GM15510 (cell line): ENCODE data around the gene IDH3B.
A peak's percentile ranks its signal among the peaks of the same experiment; 100 is the strongest.

Experiments
- POLR2A ChIP-seq: IDR thresholded peaks from 3 replicates; pipeline ENCODE4 v1.6.1; 2011; ENCODE audit warnings: borderline replicate concordance; ENCODE audit not compliant: insufficient read length; ENCODE audit errors: extremely low read depth

The IDH3B gene

GRCh38 chr20:2663887-2664719 is at the start of gene IDH3B:
TSS of gene IDH3B (minus strand) at chr20:2664216. CDS start at chr20:2664188, 28 bp downstream.
- TF ChIP-seq POLR2A = peak; percentile 84

GRCh38 chr20:2713285-2713684 is 49.3 kb upstream of the IDH3B start:
- no peak for TF ChIP-seq POLR2A

- no peak for TF ChIP-seq POLR2A
Measured at GRCh38 chr20:2709205-2709981, 45.4 kb upstream of the IDH3B start.

- no peak for TF ChIP-seq POLR2A
Measured at GRCh38 chr20:2708665-2709064, 44.6 kb upstream of the IDH3B start.

- TF ChIP-seq POLR2A = no peak
Measured at GRCh38 chr20:2708073-2708415, 44.0 kb upstream of the IDH3B start.

GRCh38 chr20:2707353-2708072 is 43.5 kb upstream of the IDH3B start:
- TF ChIP-seq POLR2A = no peak

- TF ChIP-seq POLR2A = no peak
Measured at GRCh38 chr20:2706688-2707352, 42.8 kb upstream of the IDH3B start.

- TF ChIP-seq POLR2A = no peak
Measured at GRCh38 chr20:2705931-2706645, 42.1 kb upstream of the IDH3B start.

GRCh38 chr20:2703716-2704475 is 39.9 kb upstream of the IDH3B start:
- TF ChIP-seq POLR2A = no peak

- TF ChIP-seq POLR2A = no peak
Measured at GRCh38 chr20:2701671-2702081, 37.7 kb upstream of the IDH3B start.

DNA sequence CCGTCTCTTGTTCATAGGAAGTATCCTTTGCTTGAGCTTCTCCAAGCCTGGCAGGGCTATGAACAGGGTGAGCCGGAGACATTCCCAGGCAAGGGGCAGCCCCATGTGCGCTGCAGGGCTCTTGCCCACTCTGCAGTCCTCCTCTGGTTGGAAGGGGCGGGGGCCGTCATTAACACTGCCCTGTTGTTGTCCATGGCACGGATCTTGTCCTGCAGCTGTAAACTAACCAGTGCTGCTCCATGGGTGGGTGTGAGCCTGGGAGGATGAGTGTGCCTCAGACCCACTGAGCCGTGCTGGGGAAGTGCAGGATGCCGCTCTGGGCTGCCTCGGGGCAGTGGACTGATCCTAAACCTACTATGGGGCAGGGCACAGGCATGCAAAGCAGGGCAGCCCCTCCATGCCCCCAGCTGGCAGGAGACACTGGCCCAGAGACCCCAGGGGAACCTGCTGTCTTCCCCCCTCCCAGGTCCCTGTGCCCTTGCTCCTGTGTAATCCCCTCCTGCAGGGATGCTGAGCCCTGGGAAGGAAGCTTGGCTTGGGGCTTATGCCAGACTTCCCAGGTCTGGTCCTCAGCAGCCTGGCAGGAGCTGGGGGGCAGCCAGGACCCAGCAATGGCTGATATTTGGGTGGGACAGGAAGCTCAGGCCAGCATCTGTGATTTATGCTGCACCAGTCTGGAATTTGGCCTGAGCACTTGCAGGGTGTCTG is 37.1 kb upstream of the IDH3B start:
- no peak for TF ChIP-seq POLR2A

DNA sequence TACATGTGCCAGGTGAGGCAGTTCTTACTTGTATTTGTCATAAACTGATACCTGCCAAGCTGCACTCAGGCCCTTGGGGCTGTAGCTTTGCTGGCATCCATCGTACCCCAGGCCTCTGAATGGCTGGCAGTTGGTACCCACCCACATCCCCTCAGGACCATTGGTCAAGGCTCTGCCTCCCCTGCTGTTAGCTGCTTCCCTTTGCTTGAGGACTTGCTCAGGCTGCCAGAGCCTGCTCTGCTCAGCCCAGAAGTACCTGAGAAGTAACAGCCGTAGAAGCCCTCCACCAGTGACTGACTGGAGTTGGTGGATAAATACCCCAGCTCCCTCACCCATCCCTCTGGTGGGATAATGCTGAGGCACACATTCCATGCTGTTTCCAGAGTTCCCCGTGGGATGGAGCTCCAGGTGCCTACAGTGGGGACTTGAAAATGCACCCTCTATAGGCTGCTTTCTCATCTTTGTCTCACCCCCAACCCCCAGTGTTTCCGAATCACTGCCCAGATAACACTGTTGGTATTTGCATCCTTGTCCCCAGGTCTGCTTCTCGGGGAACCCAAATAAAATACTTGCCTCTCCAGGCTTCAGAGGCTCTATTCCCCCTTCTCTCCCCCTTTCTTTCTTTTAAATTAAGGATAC is 35.9 kb upstream of the IDH3B start:
- no peak for TF ChIP-seq POLR2A
